GM12874 (cell line): ENCODE results near the gene PMIS2.

Experiments used
- CTCF ChIP-seq: IDR thresholded peaks from 2 replicates; pipeline ENCODE4 v1.5.1; 2011; ENCODE audit warnings: low read depth, mild to moderate bottlenecking, control low read depth, low read length, moderate library complexity; ENCODE audit not compliant: insufficient read depth

Gene PMIS2

GRCh38 chr19:35623327-35624010, 37.5 kb downstream of the PMIS2 start:
- no peak for TF ChIP-seq CTCF

GRCh38 chr19:35628264-35628564, 42.2 kb downstream of the PMIS2 start:
- no peak for TF ChIP-seq CTCF

- TF ChIP-seq CTCF = no peak
Observed at GRCh38 chr19:35628565-35629331, 42.8 kb downstream of the PMIS2 start, which contains the start of gene RBM42. RBM42 (plus strand) TSS chr19:35629036; CDS start chr19:35629154, 118 bp downstream.

GRCh38 chr19:35629332-35629633, 43.3 kb downstream of the PMIS2 start:
- no peak for TF ChIP-seq CTCF

GRCh38 chr19:35633727-35634440, 47.9 kb downstream of the PMIS2 start:
- TF ChIP-seq CTCF = no peak

GRCh38 chr19:35636651-35637050, 50.7 kb downstream of the PMIS2 start:
- TF ChIP-seq CTCF = no peak
